Peyer's patch (tissue), 4 donors: ENCODE data around the gene TPM1.

Source experiments
- POLR2A ChIP-seq, 2 donors: fragments of 450-650 bp; IDR thresholded peaks; one replicate each; pipeline ENCODE4 v1.5.1; 2017; ENCODE audit warnings: antibody characterized with exemption in 2 of 2, mild to moderate bottlenecking in 2 of 2, moderate library complexity in 2 of 2
- TF ChIP-seq, protein P1 (sequence below), 6 experiments: fragments of 450-650 bp in 4 of 6; fragments of 200-600 bp in 2 of 6; sonication (generic) in 1 of 6; IDR thresholded peaks; one replicate each; pipeline ENCODE4 v1.5.1; 2017 to 2019; ENCODE audit warnings: antibody characterized with exemption in 6 of 6, mild to moderate bottlenecking in 3 of 6, moderate library complexity in 1 of 6

DNA sequence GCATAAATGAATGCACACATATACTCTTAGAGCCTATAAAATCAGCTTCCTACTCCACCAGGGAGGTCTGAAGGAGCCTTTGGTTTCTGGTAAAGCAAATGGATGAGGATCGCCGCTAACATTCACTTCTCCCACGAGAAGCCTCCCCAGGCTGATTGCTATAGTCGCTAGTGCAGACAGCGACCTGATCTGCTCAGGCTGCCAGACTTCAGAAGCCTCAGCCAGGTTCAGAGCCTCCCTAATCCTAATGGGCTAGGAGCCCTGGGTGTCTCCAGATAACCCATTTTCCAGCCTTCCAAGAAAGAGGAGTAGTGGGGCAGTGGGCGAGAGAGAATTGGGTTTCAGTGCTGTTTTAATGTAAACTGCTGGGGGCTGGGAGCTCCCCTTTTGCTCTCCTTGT, 35.4 kb downstream of the TPM1 start:
- no peak for TF ChIP-seq POLR2A (IDR thresholded peaks at IDR 0.05)
- TF ChIP-seq, protein P1, sequence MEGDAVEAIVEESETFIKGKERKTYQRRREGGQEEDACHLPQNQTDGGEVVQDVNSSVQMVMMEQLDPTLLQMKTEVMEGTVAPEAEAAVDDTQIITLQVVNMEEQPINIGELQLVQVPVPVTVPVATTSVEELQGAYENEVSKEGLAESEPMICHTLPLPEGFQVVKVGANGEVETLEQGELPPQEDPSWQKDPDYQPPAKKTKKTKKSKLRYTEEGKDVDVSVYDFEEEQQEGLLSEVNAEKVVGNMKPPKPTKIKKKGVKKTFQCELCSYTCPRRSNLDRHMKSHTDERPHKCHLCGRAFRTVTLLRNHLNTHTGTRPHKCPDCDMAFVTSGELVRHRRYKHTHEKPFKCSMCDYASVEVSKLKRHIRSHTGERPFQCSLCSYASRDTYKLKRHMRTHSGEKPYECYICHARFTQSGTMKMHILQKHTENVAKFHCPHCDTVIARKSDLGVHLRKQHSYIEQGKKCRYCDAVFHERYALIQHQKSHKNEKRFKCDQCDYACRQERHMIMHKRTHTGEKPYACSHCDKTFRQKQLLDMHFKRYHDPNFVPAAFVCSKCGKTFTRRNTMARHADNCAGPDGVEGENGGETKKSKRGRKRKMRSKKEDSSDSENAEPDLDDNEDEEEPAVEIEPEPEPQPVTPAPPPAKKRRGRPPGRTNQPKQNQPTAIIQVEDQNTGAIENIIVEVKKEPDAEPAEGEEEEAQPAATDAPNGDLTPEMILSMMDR (IDR thresholded peaks at IDR 0.05), result no peak
